NCI-H526 treated with DMSO at 0.1 percent for 48 hours (cell line): ENCODE data around the gene FRMD3.

Experiments used
- DNase-seq: peaks from one replicate; lab custom pipeline; 2025; lab: John Stamatoyannopoulos, UW

The FRMD3 gene

DNA sequence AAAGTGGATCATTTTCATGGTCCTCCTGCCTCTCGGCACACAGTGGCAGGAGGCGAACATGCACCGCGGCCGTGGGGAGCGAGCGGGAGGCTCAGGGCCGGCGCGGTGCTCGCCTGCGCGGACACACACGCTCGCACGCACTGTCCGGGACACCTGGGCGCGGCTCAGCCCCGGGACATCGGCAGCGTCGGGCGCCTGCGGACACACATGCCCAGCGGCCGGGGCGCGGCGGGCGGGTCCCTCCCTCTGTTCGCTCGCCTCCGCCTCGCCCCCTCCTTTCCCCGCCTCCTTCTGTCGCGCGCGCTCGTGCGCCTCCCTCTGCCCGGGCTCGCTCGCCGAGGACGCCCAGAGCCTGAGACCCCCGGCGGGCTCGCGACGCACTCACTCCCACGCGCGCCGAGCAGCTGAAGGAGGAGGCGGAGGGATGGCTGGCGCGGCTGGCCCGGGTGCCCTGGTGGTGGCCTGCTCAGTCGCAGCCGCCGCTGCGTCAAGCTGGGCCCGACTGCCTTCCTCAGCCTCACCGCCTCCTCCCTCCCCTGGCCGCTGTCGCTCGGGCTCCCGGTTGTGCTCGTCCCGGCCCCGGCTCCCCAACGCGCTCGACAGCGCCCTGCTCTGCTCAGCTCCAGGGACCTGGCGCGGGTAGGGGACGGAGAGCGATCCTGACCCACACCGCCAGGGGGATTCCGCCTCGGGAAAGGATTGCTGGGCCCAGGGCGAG, at the start of gene FRMD3:
TSS of gene FRMD3 (minus strand) at position 230 of the 718 bp plus-strand sequence. CDS start at position 60, 170 bp downstream.
- DNase-seq: peak; percentile 13

DNA sequence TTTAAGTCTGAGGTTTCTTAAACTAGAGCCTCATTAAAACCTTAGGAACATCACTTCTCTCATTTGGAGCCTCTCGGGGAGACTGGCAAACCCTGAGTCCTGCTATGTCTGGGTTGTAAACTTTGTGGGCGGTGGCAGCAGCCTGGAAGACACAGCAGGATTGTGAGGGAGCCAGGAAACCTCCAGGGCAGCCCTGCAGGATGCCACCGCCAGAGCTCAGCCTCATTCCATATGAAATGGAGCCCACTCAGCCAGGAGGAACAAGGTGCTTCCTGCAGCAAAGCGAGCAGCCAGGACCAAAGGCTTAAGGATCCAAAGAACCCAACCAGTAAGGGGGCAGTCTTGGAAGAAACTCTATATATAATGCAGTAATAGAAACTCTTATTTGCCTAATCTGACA, 46.8 kb upstream of the FRMD3 start:
- DNase-seq: no peak

DNA sequence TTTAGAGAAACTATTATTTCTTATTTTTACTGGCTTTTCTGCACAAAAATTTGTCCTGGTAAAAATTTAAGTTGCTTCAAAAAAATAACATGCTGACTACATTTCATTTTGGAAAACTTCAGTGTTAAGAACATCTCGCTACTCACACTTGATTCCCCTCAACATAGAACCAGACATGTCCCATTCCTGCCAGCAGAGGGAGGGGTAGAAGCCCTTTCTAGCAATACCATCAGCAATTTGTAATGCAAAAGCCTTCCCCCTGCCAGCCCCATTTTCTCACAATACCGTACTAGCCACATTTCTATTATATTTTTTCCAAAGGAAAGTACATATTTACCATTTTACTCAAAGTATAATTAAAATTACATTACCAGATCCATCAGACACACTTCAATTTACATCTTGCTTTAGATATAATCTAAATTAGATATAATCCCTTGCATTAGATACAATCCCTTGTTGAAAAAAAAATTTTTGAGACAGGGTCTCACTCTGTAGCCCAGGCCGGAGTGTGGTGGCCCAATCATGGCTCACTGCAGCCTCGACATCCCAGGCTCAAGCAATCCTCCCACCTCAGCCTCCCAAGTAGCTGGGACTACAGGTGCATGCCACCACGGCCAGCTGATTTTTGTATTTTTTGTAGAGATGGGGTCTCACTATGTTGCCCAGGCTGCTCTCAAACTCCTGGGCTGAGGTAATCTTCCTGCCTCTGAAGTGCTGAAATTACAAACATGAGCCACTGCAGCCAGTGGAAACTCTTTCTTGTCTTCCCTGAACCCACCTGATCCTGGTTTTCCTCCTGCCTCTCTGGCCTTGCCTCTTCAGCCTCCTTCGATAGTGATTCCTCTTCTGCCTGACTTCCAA, 45.2 kb upstream of the FRMD3 start:
- DNase-seq: peak; percentile 0

DNA sequence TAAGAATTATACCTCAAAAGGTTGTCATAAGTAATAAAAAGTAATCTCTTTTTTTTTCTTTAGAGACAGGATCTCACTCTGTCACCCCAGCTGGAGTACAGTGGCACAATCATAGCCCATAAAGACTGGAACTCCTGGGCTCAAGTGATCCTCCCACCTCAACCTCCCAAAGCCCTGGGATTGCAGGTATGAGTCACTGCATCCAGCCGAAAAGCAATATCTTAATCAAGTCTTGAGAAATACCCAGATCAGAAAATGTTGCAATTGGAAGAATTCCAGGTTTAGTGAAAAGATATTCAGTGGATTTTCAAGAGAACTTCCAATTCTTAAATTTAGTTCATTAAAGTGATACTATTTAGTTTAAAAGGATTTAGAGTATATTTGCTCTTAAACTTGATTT, 43.8 kb upstream of the FRMD3 start:
- no peak for DNase-seq

DNA sequence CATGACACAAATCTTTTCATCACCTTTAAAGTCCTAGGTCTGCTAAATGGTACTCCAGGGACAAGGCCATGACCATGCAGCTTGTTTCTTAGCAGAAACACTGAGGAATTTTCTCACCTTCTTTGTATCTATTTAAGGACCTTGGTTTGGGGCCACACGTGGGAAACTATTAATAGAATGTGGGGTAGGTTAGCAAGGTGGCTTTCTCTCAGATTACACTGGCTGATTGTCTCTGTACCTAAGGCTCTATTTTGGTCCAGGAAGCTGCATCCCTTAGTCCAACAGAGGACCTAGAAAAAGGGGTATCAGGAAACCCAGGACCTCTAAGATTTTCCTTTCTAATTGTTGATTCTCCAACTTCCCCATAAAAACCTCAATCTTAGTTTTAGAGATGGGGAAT, 36.3 kb upstream of the FRMD3 start:
- DNase-seq: no peak

DNA sequence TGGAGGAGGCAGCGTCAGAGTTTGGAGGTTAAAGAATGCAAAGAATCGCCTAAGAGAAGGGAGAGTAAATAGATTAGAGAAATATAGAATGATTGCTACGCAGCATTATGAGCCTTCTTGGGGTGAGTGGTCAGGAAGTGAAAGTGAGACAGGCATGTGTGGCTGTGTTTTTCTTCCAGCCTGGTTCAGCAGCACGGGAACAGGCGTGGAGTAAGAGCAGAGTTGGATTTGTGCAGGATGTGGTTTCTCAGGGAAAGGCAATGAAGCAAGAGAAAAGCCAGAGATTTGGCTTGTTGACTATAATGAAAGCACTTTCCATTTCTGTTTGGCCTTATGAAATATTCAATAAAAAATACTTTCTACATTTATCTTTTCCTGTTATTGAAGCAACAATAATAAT, 34.3 kb upstream of the FRMD3 start:
- DNase-seq: no peak

DNA sequence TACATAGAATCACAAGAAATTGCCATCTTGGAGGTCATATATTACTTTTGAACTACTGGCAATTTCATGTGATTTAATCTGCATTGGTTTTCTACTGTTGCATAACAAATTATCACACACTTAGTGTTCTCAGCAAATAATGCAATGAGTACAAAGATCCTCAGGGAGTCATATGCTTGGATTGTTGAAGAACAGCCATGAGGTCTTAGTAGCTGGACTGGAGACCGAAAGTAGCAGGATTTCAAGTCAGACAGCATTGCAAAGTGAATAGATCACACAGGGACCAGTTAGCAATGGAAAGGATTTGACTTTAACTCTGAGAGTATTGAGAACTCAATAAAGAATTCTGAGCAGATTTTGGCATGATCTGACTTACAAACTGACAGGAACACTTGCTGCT, 32.2 kb upstream of the FRMD3 start:
- no peak for DNase-seq

DNA sequence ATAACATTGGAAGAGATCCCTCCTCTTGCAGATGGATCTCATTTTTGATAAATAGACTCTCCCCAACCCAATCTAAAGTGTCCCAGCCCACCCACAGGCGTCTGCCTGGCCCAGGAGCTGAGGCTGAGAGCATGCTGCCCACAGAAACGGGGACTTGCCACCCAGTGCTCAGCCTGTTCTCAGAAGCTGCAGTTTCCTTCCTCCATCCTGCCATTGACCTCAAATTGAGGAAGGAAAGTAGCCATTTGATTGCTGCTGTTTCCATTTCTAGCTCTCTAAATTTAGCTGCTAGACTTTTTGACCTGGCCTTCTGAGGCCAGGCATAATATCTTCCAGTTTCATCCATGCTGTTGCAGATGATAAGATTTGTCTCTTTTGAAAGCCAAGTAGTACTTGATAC, 31.1 kb upstream of the FRMD3 start:
- DNase-seq: no peak

DNA sequence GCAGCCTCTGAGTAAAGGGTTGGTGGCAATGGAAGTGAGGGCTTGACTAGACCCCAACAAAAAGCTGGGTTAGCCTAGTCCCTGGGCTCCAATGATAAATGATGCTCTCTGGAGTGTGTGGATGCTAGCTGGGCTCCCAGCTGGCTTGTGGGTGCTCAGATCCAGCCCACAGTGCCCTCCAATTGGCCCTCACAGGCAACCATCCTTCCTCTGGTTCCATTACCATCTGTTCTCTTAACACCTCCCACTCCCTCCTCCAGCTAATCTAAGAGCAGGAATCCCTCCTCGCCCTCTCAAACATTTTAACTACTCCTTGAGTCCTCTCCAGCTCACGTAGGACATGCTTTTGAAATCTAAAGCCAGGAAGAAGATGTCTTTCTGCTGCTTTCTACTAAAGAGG, 25.2 kb upstream of the FRMD3 start:
- no peak for DNase-seq

DNA sequence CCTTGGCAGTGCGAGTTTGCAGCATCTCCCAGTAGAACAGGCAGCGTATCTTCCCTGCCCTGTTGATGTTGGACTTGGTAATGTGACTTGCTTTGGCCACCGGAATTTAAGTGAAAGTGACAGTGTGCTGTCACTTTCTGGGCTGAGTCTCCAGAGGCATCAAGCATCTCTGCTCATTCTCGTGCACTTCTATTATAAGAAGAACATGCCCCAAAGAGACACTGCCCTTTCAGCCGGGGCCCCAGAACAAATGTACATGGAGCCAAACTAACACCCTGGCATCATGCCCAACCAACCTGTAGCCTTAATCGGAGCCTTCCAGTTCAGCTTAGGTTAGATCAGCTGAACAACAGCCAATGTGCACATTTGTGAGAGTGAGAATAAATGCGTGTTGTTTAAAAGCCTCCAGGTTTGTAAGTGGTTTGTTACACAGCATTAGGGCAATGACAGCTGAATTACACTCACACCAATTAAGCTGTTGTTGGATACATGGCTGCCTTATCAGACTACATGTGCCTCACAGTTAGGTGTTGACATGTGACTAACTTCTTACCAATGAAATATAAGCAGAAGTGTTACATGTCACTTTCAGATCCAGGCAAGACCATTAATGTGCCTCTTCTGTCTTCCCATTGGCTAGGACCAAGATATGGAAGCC, 22.1 kb upstream of the FRMD3 start:
- no peak for DNase-seq

DNA sequence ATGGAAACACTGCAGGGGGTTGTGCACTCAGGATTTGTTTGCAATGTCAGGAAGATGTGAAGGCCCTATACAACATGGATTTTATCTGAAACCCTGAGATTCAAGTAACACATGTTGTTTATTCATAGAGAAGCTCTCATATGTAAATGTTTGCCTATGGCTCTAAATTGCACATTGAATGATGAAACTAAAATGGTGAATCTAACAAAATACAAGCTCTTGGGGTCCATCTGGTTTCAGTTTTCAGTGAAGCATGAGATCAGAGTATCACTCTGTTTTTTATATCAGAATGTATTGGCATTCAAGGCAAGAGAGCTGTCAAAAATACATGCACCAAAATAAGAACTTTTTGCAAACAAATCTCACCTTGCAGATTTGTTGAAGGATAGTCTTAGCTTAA, 19.6 kb upstream of the FRMD3 start:
- no peak for DNase-seq

DNA sequence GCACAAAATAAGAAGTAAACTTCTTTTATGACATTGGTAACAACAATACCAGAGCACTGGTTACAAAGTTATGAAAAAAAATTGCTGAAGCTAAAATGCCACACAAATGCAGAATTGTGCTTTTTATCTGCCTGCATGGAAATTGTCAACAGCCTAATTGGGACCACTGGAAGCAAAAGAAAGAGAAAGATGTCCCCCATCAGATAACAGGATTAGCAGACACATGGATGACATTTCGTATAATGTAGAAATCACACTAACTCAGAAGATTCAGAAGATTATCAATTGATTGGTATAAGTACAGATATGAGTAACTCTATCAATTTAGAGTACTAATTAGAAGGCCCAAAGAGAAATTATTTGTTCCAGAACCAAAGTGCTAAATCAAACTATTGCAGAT, 19.1 kb upstream of the FRMD3 start:
- no peak for DNase-seq

DNA sequence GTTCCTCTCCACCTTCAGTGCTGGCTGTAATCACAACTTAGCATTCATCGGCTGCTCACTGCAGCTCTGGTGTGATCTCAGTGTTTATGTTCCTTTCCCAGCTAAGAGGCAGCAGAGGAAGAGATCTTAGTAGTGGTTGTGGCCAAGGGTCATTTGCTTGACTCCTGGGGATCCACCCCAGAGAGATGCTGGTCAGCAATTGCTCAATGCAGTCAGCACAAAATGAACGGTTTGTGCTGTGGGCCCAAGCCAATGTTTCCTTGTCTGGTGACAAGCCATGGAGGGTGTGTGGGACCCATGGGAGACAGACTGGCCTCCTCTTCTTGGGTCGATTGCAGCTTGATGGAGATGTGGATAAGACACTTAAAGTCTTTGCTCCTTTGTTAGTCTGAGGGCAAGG, 16.1 kb upstream of the FRMD3 start:
- no peak for DNase-seq

DNA sequence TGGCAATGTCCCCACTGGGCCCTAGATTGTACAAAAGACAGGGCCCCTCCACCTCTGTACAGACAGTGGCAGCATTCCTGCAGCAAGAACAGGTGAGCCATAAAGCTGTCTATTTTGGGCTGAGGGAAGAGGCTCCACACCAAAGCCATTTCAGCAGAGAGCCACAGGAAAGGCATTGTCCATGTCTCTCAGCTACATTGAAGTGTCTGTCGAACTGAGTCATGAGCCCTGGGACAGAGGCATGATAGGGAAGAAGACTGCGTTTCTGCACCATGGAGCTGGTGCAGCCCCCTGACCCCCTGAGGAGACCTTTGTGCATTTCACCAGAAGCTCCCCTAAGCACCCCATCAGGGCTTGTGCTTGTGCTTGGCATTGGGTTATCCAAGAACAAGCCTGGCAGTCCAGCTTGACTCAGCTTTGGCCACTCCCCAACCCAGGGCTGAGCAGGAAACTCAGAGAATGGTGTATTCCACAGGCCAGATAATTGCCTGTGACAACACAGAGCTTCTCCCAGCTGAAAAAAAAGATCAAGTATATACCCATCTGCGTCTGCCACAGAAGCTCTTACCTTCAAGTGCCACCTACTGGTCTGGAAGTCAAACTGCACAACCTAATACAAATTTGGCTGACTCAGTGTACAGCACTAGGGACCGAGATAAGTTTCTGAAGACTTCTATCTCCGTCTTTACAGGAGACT, 5.9 kb upstream of the FRMD3 start:
- peak; percentile 9 for DNase-seq

DNA sequence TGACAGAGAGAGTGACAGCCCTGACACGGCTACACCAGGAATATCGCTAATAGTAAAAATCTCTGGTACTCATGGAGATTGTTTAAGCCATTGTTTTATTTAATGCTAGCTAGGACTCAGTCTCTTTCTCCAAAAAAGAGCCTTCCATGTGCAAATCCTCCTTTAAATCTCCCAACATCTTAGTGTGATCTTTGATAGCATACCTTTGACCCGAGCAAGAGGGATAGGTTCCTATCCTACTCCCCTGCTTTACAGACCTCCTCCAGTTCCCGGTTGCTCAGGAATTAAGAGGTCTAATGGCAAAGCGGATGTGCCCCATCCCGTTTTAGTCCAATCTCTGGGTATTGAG, 663 bp upstream of the FRMD3 start:
- DNase-seq: no peak

DNA sequence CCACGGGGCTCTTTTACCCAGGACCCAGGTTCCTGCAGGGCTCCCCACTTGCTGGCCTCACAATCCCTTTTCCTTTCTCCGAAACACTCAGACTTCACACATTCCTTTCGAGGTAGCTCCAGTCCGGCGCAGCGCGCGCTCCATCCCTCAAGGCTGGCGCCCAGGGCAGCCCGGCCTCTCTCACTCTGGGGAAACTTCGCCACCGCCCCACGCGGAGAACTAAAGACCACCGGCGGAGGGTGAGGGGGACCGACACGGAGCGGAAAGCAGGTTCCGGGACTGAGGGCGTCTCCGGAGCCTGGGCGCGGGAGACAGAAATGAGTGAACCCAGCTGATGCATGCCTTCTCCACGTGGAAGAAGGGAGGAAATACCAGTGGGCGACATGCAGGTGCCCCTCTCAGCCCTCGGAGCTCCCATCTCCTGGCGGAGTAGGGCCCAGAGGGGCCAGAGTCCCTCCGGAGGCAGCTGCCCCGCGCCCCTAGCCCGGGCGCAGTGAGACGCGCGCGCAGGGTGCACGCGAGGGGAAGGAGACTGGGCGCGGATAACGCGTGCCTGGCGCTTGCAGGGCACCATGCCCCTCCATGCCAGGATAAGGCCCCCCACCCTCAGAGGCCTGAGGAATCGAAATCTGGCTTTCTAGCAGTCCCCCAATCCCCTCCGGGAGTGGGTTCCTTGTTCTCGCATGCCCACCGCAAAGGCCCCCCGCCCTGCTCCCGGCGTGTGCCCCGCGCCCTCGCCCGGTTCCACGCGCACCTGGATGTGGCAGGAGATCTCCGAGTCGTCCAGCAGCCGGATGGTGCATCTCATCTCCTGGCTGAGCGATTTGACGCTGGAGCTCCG, 650 bp downstream of the FRMD3 start:
- DNase-seq: no peak

DNA sequence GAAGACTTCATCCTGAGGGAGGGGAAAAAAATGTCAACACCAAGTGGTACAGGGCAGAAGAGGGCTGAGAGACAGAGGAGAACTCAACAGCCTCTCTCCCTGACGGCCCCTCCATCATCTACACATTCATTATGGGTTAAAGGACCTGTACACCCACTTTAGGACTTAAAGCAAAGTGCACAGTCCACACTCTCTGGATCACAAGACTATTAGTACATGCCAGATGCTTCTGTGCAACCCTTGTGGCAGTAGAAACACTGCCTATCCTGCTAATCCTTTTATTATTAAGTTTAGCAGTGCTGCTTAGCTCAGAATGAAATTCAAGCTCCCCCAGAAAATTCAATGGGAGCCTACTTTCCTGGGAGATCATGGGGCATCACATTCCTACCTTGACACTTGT, 1.9 kb downstream of the FRMD3 start:
- no peak for DNase-seq

DNA sequence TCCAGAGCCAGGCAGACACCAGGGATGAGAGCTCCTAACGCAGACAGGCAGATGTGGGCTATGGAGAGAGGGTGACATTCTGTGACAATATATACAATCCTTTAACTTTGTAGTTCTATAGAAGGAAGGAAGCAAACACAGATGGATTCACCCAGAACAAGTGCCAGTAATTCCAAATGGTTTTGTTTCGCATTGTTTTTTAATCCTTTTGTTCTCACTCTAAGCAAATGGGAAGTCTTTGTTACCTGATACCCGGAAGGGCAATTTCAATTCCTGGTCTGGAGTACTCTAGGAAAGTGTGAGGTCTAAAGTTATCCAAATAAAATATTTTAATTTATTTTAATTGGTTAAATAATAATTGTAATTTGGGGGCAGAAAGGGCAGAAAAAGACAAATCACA, 2.5 kb downstream of the FRMD3 start:
- DNase-seq: no peak

DNA sequence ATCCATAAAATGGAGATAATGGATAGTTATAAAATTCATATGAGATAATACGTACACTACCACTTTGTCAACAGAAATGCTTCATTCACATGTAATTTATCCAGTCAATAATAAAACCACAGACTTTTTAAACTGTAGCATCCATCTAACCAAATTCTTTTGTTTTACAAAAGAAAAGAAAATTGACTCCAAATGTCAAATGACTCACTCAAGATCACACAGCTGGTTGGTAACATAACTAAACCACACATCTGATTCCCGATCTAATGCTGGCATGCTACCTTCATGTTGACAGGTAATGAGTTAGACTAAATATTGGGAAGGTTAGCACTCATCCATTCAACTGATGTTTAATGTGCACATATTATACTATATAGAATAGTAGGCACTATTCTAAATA, 4.9 kb downstream of the FRMD3 start:
- DNase-seq: no peak

DNA sequence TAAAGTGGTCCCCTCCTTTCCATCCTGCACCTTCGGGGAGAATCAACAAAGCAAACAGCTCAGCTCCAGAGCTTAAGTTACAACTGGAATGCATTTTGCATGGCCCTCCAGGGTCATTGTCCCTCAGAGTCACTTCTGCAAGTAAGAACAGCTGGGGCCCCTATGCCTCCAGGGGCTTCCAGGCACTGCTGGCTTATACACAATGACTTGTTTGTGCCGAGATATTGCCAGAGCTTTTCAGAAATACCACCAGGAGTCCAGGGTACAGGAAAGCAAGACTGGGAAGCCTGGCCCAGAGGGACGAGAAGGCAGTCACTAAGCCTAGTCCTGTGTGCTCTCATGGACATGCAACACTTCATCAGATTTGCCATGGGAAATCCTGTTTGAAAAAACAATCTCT, 11.3 kb downstream of the FRMD3 start:
- no peak for DNase-seq

DNA sequence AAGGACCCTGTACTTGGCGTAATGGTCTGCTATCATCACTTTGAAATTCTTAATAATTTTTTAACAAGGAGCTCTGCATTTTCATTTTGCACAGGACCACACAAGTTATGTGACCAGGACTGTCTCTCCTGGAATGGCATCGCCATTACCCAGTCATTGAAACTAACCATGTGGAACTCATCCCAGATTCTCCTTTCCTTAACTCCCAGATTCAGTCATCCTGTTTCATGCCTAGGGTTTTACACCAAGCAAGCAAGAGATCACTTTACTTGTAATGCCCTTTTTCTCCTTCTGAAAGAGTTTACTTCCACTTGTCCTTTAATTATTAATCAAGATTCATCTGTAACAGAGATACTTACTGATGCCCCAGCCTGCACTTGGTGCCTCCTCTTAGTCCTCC, 12.0 kb downstream of the FRMD3 start:
- no peak for DNase-seq

DNA sequence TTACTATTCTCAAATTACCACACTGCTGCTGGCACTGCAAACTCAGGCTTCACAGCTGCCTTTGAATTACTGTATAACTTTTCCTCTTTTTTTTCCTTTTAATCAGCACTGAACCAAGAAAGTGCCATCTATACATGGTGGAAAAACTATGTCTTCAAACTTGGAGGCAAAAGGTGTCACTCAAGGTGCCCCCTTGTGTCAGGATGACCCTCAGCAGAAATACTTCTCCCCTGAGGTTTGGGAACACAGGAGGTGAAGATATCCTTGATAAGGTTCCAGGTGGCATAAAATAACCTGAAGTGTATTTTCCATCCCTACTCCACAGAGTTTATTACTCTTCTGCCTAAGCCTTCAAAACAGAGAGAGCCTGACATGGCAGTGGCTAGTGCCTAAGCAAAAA, 14.5 kb downstream of the FRMD3 start:
- DNase-seq: no peak
